Esophagus squamous epithelium (tissue), 4 donors: ENCODE data around the gene MMD.

Experiments used
- CTCF ChIP-seq, 6 experiments: fragments of 450-650 bp in 4 of 6; fragments of 200-600 bp in 2 of 6; sonication (generic) in 2 of 6; IDR thresholded peaks; one replicate each; pipeline ENCODE4 v1.5.1; 2016 to 2019; ENCODE audit warnings: antibody characterized with exemption in 6 of 6, mild to moderate bottlenecking in 4 of 6, moderate library complexity in 4 of 6
- POLR2A ChIP-seq, 4 donors: fragments of 450-650 bp; IDR thresholded peaks; one replicate each; pipeline ENCODE4 v1.6.1; 2017; ENCODE audit warnings: antibody characterized with exemption in 4 of 4, mild to moderate bottlenecking in 4 of 4, moderate library complexity in 3 of 4

- TF ChIP-seq POLR2A (IDR thresholded peaks at IDR 0.05) (no peak), CTCF (IDR thresholded peaks at IDR 0.05) (no peak)
These were observed 13.7 kb downstream of the MMD start for GRCh38 chr17:55407641-55408566.
